Liver (tissue), 9 donors: ENCODE measurements around the gene PIR. TPM values are rescaled to one million over a fixed set of nuclear protein-coding genes. Genes with fewer than 3 reads are reported as not detected.

Source experiments
- DNase-seq: peaks from one replicate; pipeline ENCODE4 v3.0.0-alpha.2; 2017; ENCODE audit warnings: low spot score
- H3K27ac ChIP-seq, 2 donors: one replicate each; pipeline ENCODE4 v1.7.0; 2013; ENCODE audit warnings: inconsistent platforms in 2 of 2, low read length in 2 of 2, control low read depth in 1 of 2, low read depth in 1 of 2, mild to moderate bottlenecking in 1 of 2
- H3K27me3 ChIP-seq, 4 donors: one replicate each; pipeline versions ENCODE4 v1.6.1 to v1.7.0; 2013; ENCODE audit warnings: low read length in 3 of 4, inconsistent platforms in 1 of 4, mild to moderate bottlenecking in 1 of 4, moderate library complexity in 1 of 4; ENCODE audit not compliant: control insufficient read depth in 4 of 4, insufficient read depth in 4 of 4
- H3K36me3 ChIP-seq, 4 donors: one replicate each; pipeline versions ENCODE4 v1.6.1 to v1.7.0; 2013; ENCODE audit warnings: low read length in 3 of 4, mild to moderate bottlenecking in 3 of 4, low read depth in 1 of 4, moderate library complexity in 1 of 4; ENCODE audit not compliant: control insufficient read depth in 4 of 4, insufficient read depth in 3 of 4
- H3K4me1 ChIP-seq, 4 donors: one replicate each; pipeline versions ENCODE4 v1.6.1 to v1.7.0; 2013; ENCODE audit warnings: low read length in 3 of 4, mild to moderate bottlenecking in 3 of 4, moderate library complexity in 1 of 4; ENCODE audit not compliant: control insufficient read depth in 4 of 4, insufficient read depth in 4 of 4
- H3K4me3 ChIP-seq, 3 donors: one replicate each; pipeline versions ENCODE4 v1.6.1 to v1.7.0; 2013; ENCODE audit warnings: low read length in 3 of 3, control low read depth in 1 of 3, low read depth in 1 of 3, mild to moderate bottlenecking in 1 of 3
- H3K9ac ChIP-seq, 2 donors: one replicate each; pipeline ENCODE4 v1.7.0; 2013; ENCODE audit warnings: low read length in 2 of 2, mild to moderate bottlenecking in 2 of 2, moderate library complexity in 2 of 2, control low read depth in 1 of 2, low read depth in 1 of 2
- H3K9me3 ChIP-seq, 4 donors: one replicate each; pipeline versions ENCODE4 v1.6.1 to v1.7.0; 2013; ENCODE audit warnings: low read length in 3 of 4; ENCODE audit not compliant: control insufficient read depth in 4 of 4
- ATF3 ChIP-seq: IDR thresholded peaks from 2 replicates; pipeline ENCODE4 v1.6.1; 2016; ENCODE audit warnings: antibody characterized with exemption
- CTCF ChIP-seq: fragments of 150-350 bp; IDR thresholded peaks from 2 replicates; pipeline ENCODE4 v1.5.1; 2017; ENCODE audit warnings: improper control_type of control experiment, low read depth, low read length; ENCODE audit not compliant: missing input control
- EGR1 ChIP-seq, 2 donors: IDR thresholded peaks; 2 replicates each; pipeline ENCODE4 v1.6.1; 2016 to 2018; ENCODE audit warnings: antibody characterized with exemption in 2 of 2, low read depth in 2 of 2
- FOXA1 ChIP-seq: IDR thresholded peaks from 2 replicates; pipeline ENCODE4 v1.6.1; 2016; ENCODE audit warnings: antibody characterized with exemption
- FOXA2 ChIP-seq: IDR thresholded peaks from 2 replicates; pipeline ENCODE4 v1.6.1; 2016; ENCODE audit warnings: antibody characterized with exemption
- GABPA ChIP-seq, 2 donors: IDR thresholded peaks in 1 of 2; conservative IDR thresholded peaks in 1 of 2; 2 replicates each; pipeline ENCODE4 v1.6.1; 2016; ENCODE audit warnings: antibody characterized with exemption in 2 of 2, mild to moderate bottlenecking in 1 of 2, moderate library complexity in 1 of 2
- HNF4A ChIP-seq, 2 donors: conservative IDR thresholded peaks; 2 replicates each; pipeline ENCODE4 v1.6.1; 2016; ENCODE audit warnings: antibody characterized with exemption in 2 of 2, mild to moderate bottlenecking in 2 of 2
- HNF4G ChIP-seq: IDR thresholded peaks from 2 replicates; pipeline ENCODE4 v1.6.1; 2016; ENCODE audit warnings: antibody characterized with exemption
- JUND ChIP-seq, 2 donors: IDR thresholded peaks; 2 replicates each; pipeline ENCODE4 v1.6.1; 2016; ENCODE audit warnings: antibody characterized with exemption in 2 of 2
- MAX ChIP-seq: IDR thresholded peaks from 2 replicates; pipeline ENCODE4 v1.6.1; 2016; ENCODE audit warnings: antibody characterized with exemption
- NR2F2 ChIP-seq: IDR thresholded peaks from 2 replicates; pipeline ENCODE4 v1.6.1; 2016; ENCODE audit warnings: antibody characterized with exemption
- RAD21 ChIP-seq, 2 donors: IDR thresholded peaks; 2 replicates each; pipeline ENCODE4 v1.6.1; 2016; ENCODE audit warnings: antibody characterized with exemption in 2 of 2, mild to moderate bottlenecking in 2 of 2
- REST ChIP-seq: IDR thresholded peaks from 2 replicates; pipeline ENCODE4 v1.6.1; 2016; ENCODE audit warnings: antibody characterized with exemption, mild to moderate bottlenecking
- RXRA ChIP-seq, 2 donors: IDR thresholded peaks; 2 replicates each; pipeline ENCODE4 v1.6.1; 2017 to 2018; ENCODE audit warnings: antibody characterized with exemption in 2 of 2, mild to moderate bottlenecking in 1 of 2
- SP1 ChIP-seq: IDR thresholded peaks from 2 replicates; pipeline ENCODE4 v1.6.1; 2018; ENCODE audit warnings: antibody characterized with exemption, mild to moderate bottlenecking
- TAF1 ChIP-seq: conservative IDR thresholded peaks from 2 replicates; pipeline ENCODE4 v1.6.1; 2016; ENCODE audit warnings: antibody characterized with exemption, mild to moderate bottlenecking
- YY1 ChIP-seq: IDR thresholded peaks from 2 replicates; pipeline ENCODE4 v1.6.1; 2016; ENCODE audit warnings: antibody characterized with exemption, mild to moderate bottlenecking
- ZBTB33 ChIP-seq: IDR thresholded peaks from 2 replicates; pipeline ENCODE4 v1.6.1; 2016; ENCODE audit warnings: antibody characterized with exemption
- WGBS: extraction: QIAGEN DNeasy Blood & Tissue Kit; methylation state at CpG from one replicate; pipeline ENCODE4 v1.1.7; 2013; 5-methylcytosine and 5-hydroxymethylcytosine counted together
- polyA plus RNA-seq, 2 donors: library from polyadenylated mRNA; stranded (reverse) in 1 of 2; unstranded in 1 of 2; fragments of 200-250 nt in 1 of 2; fragments of >200 nt in 1 of 2; fragmentation: Nextera tagmentation in 1 of 2; extraction: Ambion mirVana in 1 of 2; gene quantifications; one replicate each; pipeline versions ENCODE4 v1.2.1 to v1.2.3, GENCODE V29; 2013 to 2015
- total RNA-seq, 2 donors: library from RNA; depleted of rRNA; stranded (reverse); fragments of >200 nt; gene quantifications; one replicate each; pipeline ENCODE4 v1.2.3, GENCODE V29; 2014
- donor health status: healthy.
- donor health status: healthy.
- donor health status: healthy.
- donor health status: healthy.
- donor health status: healthy.

The PIR gene
- total and polyA plus RNA-seq, 4 donors, result 9.0 to 24.7 (median 17.0) TPM

- Histone ChIP-seq H3K9ac (no peak overlapping the region), H3K27me3 (no peaks in the 10 kb centered on the region), H3K4me1 (no peaks in the 10 kb centered on the region), H3K4me3 (no peak overlapping the region), H3K9me3 (no peaks in the 10 kb centered on the region), H3K36me3 (no peaks in the 10 kb centered on the region), H3K27ac (no peak overlapping the region)
- no peak for DNase-seq
- WGBS, result 86% methylated on average over 3 of the region's 3 CpGs
- TF ChIP-seq HNF4G (no peak), RAD21 (IDR thresholded peaks at IDR 0.05) (no peak), CTCF (no peak), JUND (IDR thresholded peaks at IDR 0.05) (no peak), ATF3 (no peak), FOXA2 (no peak)
Measured at GRCh38 chrX:15345976-15346375, 147.2 kb downstream of the PIR start.

GRCh38 chrX:15344106-15344505 lies 149.0 kb downstream of the PIR start:
- Histone ChIP-seq H3K9me3 (no peaks in the 10 kb centered on the region), H3K9ac (no peak overlapping the region), H3K4me3 (no peak overlapping the region), H3K4me1 (no peaks in the 10 kb centered on the region), H3K27ac (no peak overlapping the region), H3K27me3 (no peaks in the 10 kb centered on the region), H3K36me3 (no peaks in the 10 kb centered on the region)
- TF ChIP-seq FOXA2 (no peak), RXRA (IDR thresholded peaks at IDR 0.05) (no peak), YY1 (no peak), NR2F2 (no peak), GABPA (IDR thresholded peaks at IDR 0.05 in 1 of 2, conservative IDR thresholded peaks at IDR 0.05 in 1 of 2) (no peak), HNF4G (no peak), JUND (IDR thresholded peaks at IDR 0.05) (no peak), CTCF (no peak), SP1 (no peak), EGR1 (IDR thresholded peaks at IDR 0.05; ENCODE audit: low read depth in 2 of 2) (no peak), REST (no peak), FOXA1 (no peak), TAF1 (no peak), HNF4A (conservative IDR thresholded peaks at IDR 0.05) (no peak), ATF3 (no peak), ZBTB33 (no peak), MAX (no peak), RAD21 (IDR thresholded peaks at IDR 0.05) (no peak)
- DNase-seq, result no peak
